Sigmoid colon (tissue), 4 donors: ENCODE data around the gene BRF1.

Experiments used
- CTCF ChIP-seq, 4 experiments: fragments of 450-650 bp in 3 of 4; fragments of 200-600 bp in 1 of 4; IDR thresholded peaks; one replicate each; pipeline ENCODE4 v1.5.1; 2016 to 2019; ENCODE audit warnings: antibody characterized with exemption in 4 of 4, mild to moderate bottlenecking in 3 of 4, moderate library complexity in 2 of 4
- POLR2A ChIP-seq, 2 donors: fragments of 450-650 bp; IDR thresholded peaks; one replicate each; pipeline ENCODE4 v1.6.1; 2016; ENCODE audit warnings: antibody characterized with exemption in 2 of 2, mild to moderate bottlenecking in 2 of 2, moderate library complexity in 2 of 2
- POLR2AphosphoS5 ChIP-seq, 4 donors: sonication (generic); formaldehyde crosslinking; IDR thresholded peaks; one replicate each; pipeline ENCODE4 v1.6.1; 2017; ENCODE audit warnings: antibody characterized with exemption in 4 of 4

- TF ChIP-seq CTCF (IDR thresholded peaks at IDR 0.05) (no peak), POLR2A (IDR thresholded peaks at IDR 0.05) (no peak), POLR2AphosphoS5 (IDR thresholded peaks at IDR 0.05) (peak in 1 of 4 donors; percentile 28)
Measured at GRCh38 chr14:105197211-105197641, 103.6 kb downstream of the BRF1 start.
